ENCODE measurements around the gene BANF1. TPM values are rescaled to one million over a fixed set of nuclear protein-coding genes. Genes with fewer than 3 reads are reported as not detected.

BANF1 gene
- total and polyA plus RNA-seq, 9 of the 15 experiments (the other 6 are each of a cell fraction or from before 2014, with no cell fraction given), result 108 to 651 (median 263) TPM

GRCh38 chr11:65961267-65962140, 40.8 kb upstream of the BANF1 start, which contains the start of gene SART1 (continued):
- TF ChIP-seq FOXM1 (IDR thresholded peaks at IDR 0.05; ENCODE audit: low read depth) (no peak), FOXM1 (CRISPR knock-in tag; IDR thresholded peaks at IDR 0.05; ENCODE audit: low read depth) (0 out of 2 replicates have a peak, but pooled peaks have one; percentile 52), POLR3G (IDR thresholded peaks at IDR 0.05; ENCODE audit: extremely low read depth, insufficient read length, insufficient replicate concordance) (no peak), IFI16 (CRISPR knock-in tag; IDR thresholded peaks at IDR 0.05) (no peak), JUN (IDR thresholded peaks at IDR 0.05; ENCODE audit: borderline replicate concordance, low read depth, low read length) (no peak), JUN (CRISPR knock-in tag; IDR thresholded peaks at IDR 0.05; ENCODE audit: borderline replicate concordance) (no peak; the same call in 1 of the 2 replicates), LCOR (CRISPR knock-in tag; IDR thresholded peaks at IDR 0.05) (0 out of 2 replicates have a peak, but pooled peaks have one; percentile 52), SNAPC5 (CRISPR knock-in tag; IDR thresholded peaks at IDR 0.05) (no peak), DLX4 (CRISPR knock-in tag; IDR thresholded peaks at IDR 0.05) (no peak), SREBF2 (CRISPR knock-in tag; IDR thresholded peaks at IDR 0.05) (no peak), NFRKB (IDR thresholded peaks at IDR 0.05; ENCODE audit: low read depth) (peak; percentile 53), GABPB2 (CRISPR knock-in tag; conservative IDR thresholded peaks at IDR 0.05) (no peak), KAT2B (IDR thresholded peaks at IDR 0.05; ENCODE audit: low read depth, low read length) (no peak), ZC3H8 (IDR thresholded peaks at IDR 0.05) (no peak), NRF1 (conservative IDR thresholded peaks at IDR 0.05 in 1 of 2, IDR thresholded peaks at IDR 0.05 in 1 of 2) (peak; percentile 99), ARID3A (IDR thresholded peaks at IDR 0.05; ENCODE audit: borderline replicate concordance, low read depth, low read length) (no peak), RERE (CRISPR knock-in tag; IDR thresholded peaks at IDR 0.05; ENCODE audit: borderline replicate concordance) (no peak), SRSF7 (optimal IDR thresholded peaks at IDR 0.05; ENCODE audit: low read depth, low read length) (no peak), MEF2A (IDR thresholded peaks at IDR 0.05; ENCODE audit: control insufficient read depth, low read depth, low read length) (no peak)
